Peyer's patch (tissue), 4 donors: Measurements from ENCODE around the gene ICE2.

ENCODE experiments used
- POLR2A ChIP-seq, 2 donors: fragments of 450-650 bp; IDR thresholded peaks; one replicate each; pipeline ENCODE4 v1.5.1; 2017; ENCODE audit warnings: antibody characterized with exemption in 2 of 2, mild to moderate bottlenecking in 2 of 2, moderate library complexity in 2 of 2
- TF ChIP-seq, protein P1 (sequence below), 6 experiments: fragments of 450-650 bp in 4 of 6; fragments of 200-600 bp in 2 of 6; sonication (generic) in 1 of 6; IDR thresholded peaks; one replicate each; pipeline ENCODE4 v1.5.1; 2017 to 2019; ENCODE audit warnings: antibody characterized with exemption in 6 of 6, mild to moderate bottlenecking in 3 of 6, moderate library complexity in 1 of 6

- TF ChIP-seq, protein P1, sequence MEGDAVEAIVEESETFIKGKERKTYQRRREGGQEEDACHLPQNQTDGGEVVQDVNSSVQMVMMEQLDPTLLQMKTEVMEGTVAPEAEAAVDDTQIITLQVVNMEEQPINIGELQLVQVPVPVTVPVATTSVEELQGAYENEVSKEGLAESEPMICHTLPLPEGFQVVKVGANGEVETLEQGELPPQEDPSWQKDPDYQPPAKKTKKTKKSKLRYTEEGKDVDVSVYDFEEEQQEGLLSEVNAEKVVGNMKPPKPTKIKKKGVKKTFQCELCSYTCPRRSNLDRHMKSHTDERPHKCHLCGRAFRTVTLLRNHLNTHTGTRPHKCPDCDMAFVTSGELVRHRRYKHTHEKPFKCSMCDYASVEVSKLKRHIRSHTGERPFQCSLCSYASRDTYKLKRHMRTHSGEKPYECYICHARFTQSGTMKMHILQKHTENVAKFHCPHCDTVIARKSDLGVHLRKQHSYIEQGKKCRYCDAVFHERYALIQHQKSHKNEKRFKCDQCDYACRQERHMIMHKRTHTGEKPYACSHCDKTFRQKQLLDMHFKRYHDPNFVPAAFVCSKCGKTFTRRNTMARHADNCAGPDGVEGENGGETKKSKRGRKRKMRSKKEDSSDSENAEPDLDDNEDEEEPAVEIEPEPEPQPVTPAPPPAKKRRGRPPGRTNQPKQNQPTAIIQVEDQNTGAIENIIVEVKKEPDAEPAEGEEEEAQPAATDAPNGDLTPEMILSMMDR (IDR thresholded peaks at IDR 0.05), result no peak
- no peak for TF ChIP-seq POLR2A (IDR thresholded peaks at IDR 0.05)
Observed at GRCh38 chr15:60371175-60372051, 107.5 kb downstream of the ICE2 start.
